ENCODE measurements around the gene PRODH2. TPM values are rescaled to one million over a fixed set of nuclear protein-coding genes. Genes with fewer than 3 reads are reported as not detected.

PRODH2 gene
- total and polyA plus RNA-seq, 4 donors = 56.4 to 156 (median 114) TPM

DNA sequence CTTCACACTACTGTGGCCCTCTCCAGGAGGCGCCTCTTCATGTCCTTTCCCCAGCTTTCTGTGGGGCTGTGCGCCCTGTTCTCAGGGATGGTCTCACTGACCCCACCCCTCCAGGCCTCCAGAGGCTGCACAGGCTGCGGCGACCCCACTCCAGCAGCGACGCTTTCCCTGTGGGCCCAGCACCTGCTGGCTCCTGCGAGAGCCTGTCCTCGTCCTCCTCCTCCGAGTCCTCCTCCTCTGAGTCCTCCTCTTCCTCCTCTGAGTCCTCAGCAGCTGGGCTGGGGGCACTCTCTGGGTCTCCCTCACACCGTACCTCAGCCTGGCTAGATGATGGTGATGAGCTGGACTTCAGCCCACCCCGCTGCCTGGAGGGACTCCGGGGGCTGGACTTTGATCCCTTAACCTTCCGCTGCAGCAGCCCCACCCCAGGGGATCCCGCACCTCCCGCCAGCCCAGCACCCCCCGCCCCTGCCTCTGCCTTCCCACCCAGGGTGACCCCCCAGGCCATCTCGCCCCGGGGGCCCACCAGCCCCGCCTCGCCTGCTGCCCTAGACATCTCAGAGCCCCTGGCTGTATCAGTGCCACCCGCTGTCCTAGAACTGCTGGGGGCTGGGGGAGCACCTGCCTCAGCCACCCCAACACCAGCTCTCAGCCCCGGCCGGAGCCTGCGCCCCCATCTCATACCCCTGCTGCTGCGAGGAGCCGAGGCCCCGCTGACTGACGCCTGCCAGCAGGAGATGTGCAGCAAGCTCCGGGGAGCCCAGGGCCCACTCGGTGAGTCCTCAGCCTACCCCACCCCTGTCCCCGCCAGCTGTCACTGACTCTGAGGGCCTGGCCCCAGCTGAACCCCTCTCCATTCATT, 26.1 kb downstream of the PRODH2 start:
- 86% methylated on average over 31 of the region's 31 CpGs for WGBS
- H3K4me3 ChIP-seq (ENCODE audit: low read depth in 1 of 3, low read length in 3 of 3) = no peak overlapping the region

DNA sequence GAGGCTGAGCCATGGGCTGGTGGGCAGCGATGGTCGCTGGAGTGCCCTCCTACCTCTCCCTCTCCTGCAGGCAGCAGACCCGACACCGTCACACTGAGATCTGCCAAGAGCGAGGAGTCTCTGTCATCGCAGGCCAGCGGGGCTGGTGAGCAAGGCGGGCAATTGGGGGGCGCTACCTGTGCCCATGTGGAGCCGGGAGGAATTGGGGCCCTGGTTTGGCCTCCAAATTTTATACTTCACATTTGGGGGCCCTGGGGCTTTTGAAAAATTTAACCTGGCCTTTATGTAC, 27.4 kb downstream of the PRODH2 start:
- no peak for DNase-seq (ENCODE audit: low spot score)
- Histone ChIP-seq H3K9ac (ENCODE audit: low read depth in 1 of 2, low read length in 2 of 2) (no peak overlapping the region), H3K4me3 (ENCODE audit: low read depth in 1 of 3, low read length in 3 of 3) (no peak overlapping the region), H3K36me3 (ENCODE audit: control insufficient read depth in 4 of 4, insufficient read depth in 3 of 4, low read depth in 1 of 4, low read length in 3 of 4) (peaks cover 0 to 1% (median 0%) of the 10 kb centered on the region in 4 donors), H3K9me3 (ENCODE audit: control insufficient read depth in 4 of 4, low read length in 3 of 4) (no peaks in the 10 kb centered on the region), H3K4me1 (ENCODE audit: control insufficient read depth in 4 of 4, insufficient read depth in 4 of 4, low read length in 3 of 4) (no peaks in the 10 kb centered on the region), H3K27ac (ENCODE audit: low read depth in 1 of 2, low read length in 2 of 2) (no peak overlapping the region), H3K27me3 (ENCODE audit: control insufficient read depth in 4 of 4, insufficient read depth in 4 of 4, low read length in 3 of 4) (no peaks in the 10 kb centered on the region)
- 96% methylated on average over 10 of the region's 10 CpGs for WGBS
- TF ChIP-seq HNF4A (conservative IDR thresholded peaks at IDR 0.05) (no peak), YY1 (IDR thresholded peaks at IDR 0.05) (no peak), HNF4G (IDR thresholded peaks at IDR 0.05) (no peak), RXRA (IDR thresholded peaks at IDR 0.05) (no peak), GABPA (IDR thresholded peaks at IDR 0.05 in 1 of 2, conservative IDR thresholded peaks at IDR 0.05 in 1 of 2) (no peak), JUND (IDR thresholded peaks at IDR 0.05) (no peak), NR2F2 (IDR thresholded peaks at IDR 0.05) (no peak), TAF1 (conservative IDR thresholded peaks at IDR 0.05) (no peak), SP1 (IDR thresholded peaks at IDR 0.05) (no peak), FOXA2 (IDR thresholded peaks at IDR 0.05) (no peak), FOXA1 (IDR thresholded peaks at IDR 0.05) (no peak), EGR1 (IDR thresholded peaks at IDR 0.05; ENCODE audit: low read depth in 2 of 2) (no peak), RAD21 (IDR thresholded peaks at IDR 0.05) (no peak)
- TF ChIP-seq, protein P1, sequence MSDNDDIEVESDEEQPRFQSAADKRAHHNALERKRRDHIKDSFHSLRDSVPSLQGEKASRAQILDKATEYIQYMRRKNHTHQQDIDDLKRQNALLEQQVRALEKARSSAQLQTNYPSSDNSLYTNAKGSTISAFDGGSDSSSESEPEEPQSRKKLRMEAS (IDR thresholded peaks at IDR 0.05) = no peak
- TF ChIP-seq, protein P2, sequence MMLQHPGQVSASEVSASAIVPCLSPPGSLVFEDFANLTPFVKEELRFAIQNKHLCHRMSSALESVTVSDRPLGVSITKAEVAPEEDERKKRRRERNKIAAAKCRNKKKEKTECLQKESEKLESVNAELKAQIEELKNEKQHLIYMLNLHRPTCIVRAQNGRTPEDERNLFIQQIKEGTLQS (IDR thresholded peaks at IDR 0.05) = no peak
- TF ChIP-seq, protein P3, sequence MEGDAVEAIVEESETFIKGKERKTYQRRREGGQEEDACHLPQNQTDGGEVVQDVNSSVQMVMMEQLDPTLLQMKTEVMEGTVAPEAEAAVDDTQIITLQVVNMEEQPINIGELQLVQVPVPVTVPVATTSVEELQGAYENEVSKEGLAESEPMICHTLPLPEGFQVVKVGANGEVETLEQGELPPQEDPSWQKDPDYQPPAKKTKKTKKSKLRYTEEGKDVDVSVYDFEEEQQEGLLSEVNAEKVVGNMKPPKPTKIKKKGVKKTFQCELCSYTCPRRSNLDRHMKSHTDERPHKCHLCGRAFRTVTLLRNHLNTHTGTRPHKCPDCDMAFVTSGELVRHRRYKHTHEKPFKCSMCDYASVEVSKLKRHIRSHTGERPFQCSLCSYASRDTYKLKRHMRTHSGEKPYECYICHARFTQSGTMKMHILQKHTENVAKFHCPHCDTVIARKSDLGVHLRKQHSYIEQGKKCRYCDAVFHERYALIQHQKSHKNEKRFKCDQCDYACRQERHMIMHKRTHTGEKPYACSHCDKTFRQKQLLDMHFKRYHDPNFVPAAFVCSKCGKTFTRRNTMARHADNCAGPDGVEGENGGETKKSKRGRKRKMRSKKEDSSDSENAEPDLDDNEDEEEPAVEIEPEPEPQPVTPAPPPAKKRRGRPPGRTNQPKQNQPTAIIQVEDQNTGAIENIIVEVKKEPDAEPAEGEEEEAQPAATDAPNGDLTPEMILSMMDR (IDR thresholded peaks at IDR 0.05; ENCODE audit: low read depth, low read length, missing input control) = no peak
- TF ChIP-seq, protein P4, sequence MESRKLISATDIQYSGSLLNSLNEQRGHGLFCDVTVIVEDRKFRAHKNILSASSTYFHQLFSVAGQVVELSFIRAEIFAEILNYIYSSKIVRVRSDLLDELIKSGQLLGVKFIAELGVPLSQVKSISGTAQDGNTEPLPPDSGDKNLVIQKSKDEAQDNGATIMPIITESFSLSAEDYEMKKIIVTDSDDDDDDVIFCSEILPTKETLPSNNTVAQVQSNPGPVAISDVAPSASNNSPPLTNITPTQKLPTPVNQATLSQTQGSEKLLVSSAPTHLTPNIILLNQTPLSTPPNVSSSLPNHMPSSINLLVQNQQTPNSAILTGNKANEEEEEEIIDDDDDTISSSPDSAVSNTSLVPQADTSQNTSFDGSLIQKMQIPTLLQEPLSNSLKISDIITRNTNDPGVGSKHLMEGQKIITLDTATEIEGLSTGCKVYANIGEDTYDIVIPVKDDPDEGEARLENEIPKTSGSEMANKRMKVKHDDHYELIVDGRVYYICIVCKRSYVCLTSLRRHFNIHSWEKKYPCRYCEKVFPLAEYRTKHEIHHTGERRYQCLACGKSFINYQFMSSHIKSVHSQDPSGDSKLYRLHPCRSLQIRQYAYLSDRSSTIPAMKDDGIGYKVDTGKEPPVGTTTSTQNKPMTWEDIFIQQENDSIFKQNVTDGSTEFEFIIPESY (IDR thresholded peaks at IDR 0.05) = no peak
- TF ChIP-seq, protein P5, sequence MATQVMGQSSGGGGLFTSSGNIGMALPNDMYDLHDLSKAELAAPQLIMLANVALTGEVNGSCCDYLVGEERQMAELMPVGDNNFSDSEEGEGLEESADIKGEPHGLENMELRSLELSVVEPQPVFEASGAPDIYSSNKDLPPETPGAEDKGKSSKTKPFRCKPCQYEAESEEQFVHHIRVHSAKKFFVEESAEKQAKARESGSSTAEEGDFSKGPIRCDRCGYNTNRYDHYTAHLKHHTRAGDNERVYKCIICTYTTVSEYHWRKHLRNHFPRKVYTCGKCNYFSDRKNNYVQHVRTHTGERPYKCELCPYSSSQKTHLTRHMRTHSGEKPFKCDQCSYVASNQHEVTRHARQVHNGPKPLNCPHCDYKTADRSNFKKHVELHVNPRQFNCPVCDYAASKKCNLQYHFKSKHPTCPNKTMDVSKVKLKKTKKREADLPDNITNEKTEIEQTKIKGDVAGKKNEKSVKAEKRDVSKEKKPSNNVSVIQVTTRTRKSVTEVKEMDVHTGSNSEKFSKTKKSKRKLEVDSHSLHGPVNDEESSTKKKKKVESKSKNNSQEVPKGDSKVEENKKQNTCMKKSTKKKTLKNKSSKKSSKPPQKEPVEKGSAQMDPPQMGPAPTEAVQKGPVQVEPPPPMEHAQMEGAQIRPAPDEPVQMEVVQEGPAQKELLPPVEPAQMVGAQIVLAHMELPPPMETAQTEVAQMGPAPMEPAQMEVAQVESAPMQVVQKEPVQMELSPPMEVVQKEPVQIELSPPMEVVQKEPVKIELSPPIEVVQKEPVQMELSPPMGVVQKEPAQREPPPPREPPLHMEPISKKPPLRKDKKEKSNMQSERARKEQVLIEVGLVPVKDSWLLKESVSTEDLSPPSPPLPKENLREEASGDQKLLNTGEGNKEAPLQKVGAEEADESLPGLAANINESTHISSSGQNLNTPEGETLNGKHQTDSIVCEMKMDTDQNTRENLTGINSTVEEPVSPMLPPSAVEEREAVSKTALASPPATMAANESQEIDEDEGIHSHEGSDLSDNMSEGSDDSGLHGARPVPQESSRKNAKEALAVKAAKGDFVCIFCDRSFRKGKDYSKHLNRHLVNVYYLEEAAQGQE (IDR thresholded peaks at IDR 0.05) = no peak

More for the DNA sequence above, 26.1 kb downstream of the PRODH2 start:
- no peaks in the 10 kb centered on the region for H3K27me3 ChIP-seq (ENCODE audit: control insufficient read depth in 4 of 4, insufficient read depth in 4 of 4, low read length in 3 of 4)
- H3K36me3 ChIP-seq (ENCODE audit: control insufficient read depth in 4 of 4, insufficient read depth in 3 of 4, low read depth in 1 of 4, low read length in 3 of 4) = no peaks in the 10 kb centered on the region
- no peaks in the 10 kb centered on the region for H3K9me3 ChIP-seq (ENCODE audit: control insufficient read depth in 4 of 4, low read length in 3 of 4)
- no peak overlapping the region for H3K9ac ChIP-seq (ENCODE audit: low read depth in 1 of 2, low read length in 2 of 2)
- no peak for DNase-seq (ENCODE audit: low spot score)
- H3K27ac ChIP-seq (ENCODE audit: low read depth in 1 of 2, low read length in 2 of 2) = no peak overlapping the region
- H3K4me1 ChIP-seq (ENCODE audit: control insufficient read depth in 4 of 4, insufficient read depth in 4 of 4, low read length in 3 of 4) = no peaks in the 10 kb centered on the region
- TF ChIP-seq TAF1 (conservative IDR thresholded peaks at IDR 0.05) (no peak), HNF4A (conservative IDR thresholded peaks at IDR 0.05) (peak in 1 of 2 donors; percentile 25)
